NK-92 treated with Interleukin-12 subunit alpha and Interleukin-12 subunit beta, amount 100 ng/mL, for 24 hours (cell line): ENCODE data around the gene IRF2BP2.

ENCODE experiments used
- DNase-seq: peaks from one replicate; lab custom pipeline; 2025; lab: John Stamatoyannopoulos, UW

The IRF2BP2 gene

GRCh38 chr1:234582681-234583301 lies 27.2 kb downstream of the IRF2BP2 start:
- DNase-seq: no peak

- no peak for DNase-seq
These were observed 27.8 kb downstream of the IRF2BP2 start for GRCh38 chr1:234582186-234582585.

GRCh38 chr1:234581063-234581714 lies 28.8 kb downstream of the IRF2BP2 start:
- DNase-seq: no peak

- no peak for DNase-seq
These were observed 30.0 kb downstream of the IRF2BP2 start for GRCh38 chr1:234579967-234580366.

GRCh38 chr1:234578735-234579134 lies 31.2 kb downstream of the IRF2BP2 start:
- no peak for DNase-seq

GRCh38 chr1:234578087-234578486 lies 31.9 kb downstream of the IRF2BP2 start:
- no peak for DNase-seq

GRCh38 chr1:234573711-234574299 lies 36.2 kb downstream of the IRF2BP2 start:
- DNase-seq: no peak

GRCh38 chr1:234572966-234573365 lies 37.0 kb downstream of the IRF2BP2 start:
- DNase-seq: no peak

- DNase-seq: no peak
These were observed 38.3 kb downstream of the IRF2BP2 start for GRCh38 chr1:234571702-234572101.

GRCh38 chr1:234570329-234571120 lies 39.5 kb downstream of the IRF2BP2 start:
- no peak for DNase-seq

GRCh38 chr1:234568345-234568744 lies 41.6 kb downstream of the IRF2BP2 start:
- DNase-seq: no peak

GRCh38 chr1:234565132-234565531 lies 44.8 kb downstream of the IRF2BP2 start:
- DNase-seq: no peak

- no peak for DNase-seq
These were observed 45.6 kb downstream of the IRF2BP2 start for GRCh38 chr1:234564035-234565029.

- no peak for DNase-seq
These were observed 47.6 kb downstream of the IRF2BP2 start for GRCh38 chr1:234562334-234562733.

GRCh38 chr1:234561319-234561718 lies 48.7 kb downstream of the IRF2BP2 start:
- DNase-seq: no peak

GRCh38 chr1:234559902-234560676 lies 49.9 kb downstream of the IRF2BP2 start:
- no peak for DNase-seq

GRCh38 chr1:234559152-234559901 lies 50.7 kb downstream of the IRF2BP2 start:
- DNase-seq: no peak

- DNase-seq: no peak
These were observed 51.6 kb downstream of the IRF2BP2 start for GRCh38 chr1:234558330-234558836.

- DNase-seq: no peak
These were observed 53.6 kb downstream of the IRF2BP2 start for GRCh38 chr1:234556245-234556943.
